Measurements from ENCODE around the gene ZBTB22. TPM values are rescaled to one million over a fixed set of nuclear protein-coding genes. Genes with fewer than 3 reads are reported as not detected.
"Not testable (repeated sequence)": the region's sequence is repeated elsewhere in the genome, so short reads cannot be mapped to it uniquely, and the experiment has no call there.

ZBTB22 gene
- total and polyA plus RNA-seq, 9 donors = 13.7 to 38.0 (median 26.1) TPM

DNA sequence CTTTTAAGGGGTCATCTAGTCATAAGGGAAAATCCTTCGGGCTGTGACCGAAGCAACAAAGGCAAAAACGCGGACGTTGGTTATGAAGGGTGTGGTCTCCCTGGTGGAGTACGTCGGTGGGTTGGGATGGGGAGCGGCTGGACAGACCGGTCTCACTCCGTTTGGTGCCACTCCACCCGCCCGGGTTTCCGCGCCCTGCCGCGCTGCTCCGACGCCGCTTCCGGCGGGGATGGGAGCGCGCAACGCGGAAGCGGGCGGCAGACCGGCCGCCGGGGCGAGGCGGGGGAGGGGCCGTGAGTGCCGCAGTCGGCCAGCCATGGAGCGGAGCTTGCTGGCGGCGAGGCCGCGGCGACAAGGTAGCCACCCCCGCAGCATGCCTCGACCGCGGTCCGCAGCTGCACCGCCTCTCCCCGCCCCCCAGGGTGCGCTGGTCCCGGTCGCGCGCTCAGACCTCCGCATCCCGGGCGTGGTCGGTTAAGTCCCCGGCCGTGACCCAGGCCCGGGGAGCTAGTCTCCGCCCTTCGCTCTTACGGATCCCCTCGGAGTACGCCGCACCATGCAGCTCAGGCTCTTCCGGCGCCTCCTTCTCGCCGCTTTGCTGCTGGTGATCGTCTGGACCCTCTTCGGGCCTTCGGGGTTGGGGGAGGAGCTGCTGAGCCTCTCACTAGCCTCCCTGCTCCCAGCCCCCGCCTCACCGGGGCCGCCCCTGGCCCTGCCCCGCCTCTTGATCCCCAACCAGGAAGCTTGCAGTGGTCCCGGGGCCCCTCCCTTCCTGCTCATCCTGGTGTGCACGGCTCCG, 40.5 kb downstream of the ZBTB22 start, which contains the start of gene B3GALT4:
TSS of gene B3GALT4 (plus strand) at position 260 of the 799 bp plus-strand sequence. CDS start at position 557, 297 bp downstream.
- Histone ChIP-seq H3K4me3 (peak within 1 kb of the TSS; percentile 52), H3K27me3 (no peaks in the 10 kb centered on the region), H3K4me1 (ENCODE audit: insufficient read depth) (peaks cover 3% of the 10 kb centered on the region), H3K9me3 (no peaks in the 10 kb centered on the region), H3K36me3 (no peaks in the 10 kb centered on the region), H3K27ac (peak within 1 kb of the TSS; percentile 11 to 79)
- 1% methylated on average over 53 to 80 of the region's 80 CpGs for WGBS, 3 donors
- TF ChIP-seq CTCF (IDR thresholded peaks at IDR 0.05) (peak; percentile 37 to 69 (median 52)), EP300 (IDR thresholded peaks at IDR 0.05) (no peak)
- intact Hi-C loops (cut with DNase I) = loop anchor here in 1 of 4 donors (10.0 kb wide), 1 partner anchor 138 kb away; the partner anchor contains the start of genes CUTA and PHF1
- DNase-seq = peak; percentile 70 to 82 (median 75)

- Histone ChIP-seq H3K4me3 (peak overlapping the region; percentile 52), H3K36me3 (no peaks in the 10 kb centered on the region), H3K9me3 (no peaks in the 10 kb centered on the region), H3K27ac (peak overlapping the region; percentile 11 to 79), H3K27me3 (no peaks in the 10 kb centered on the region), H3K4me1 (ENCODE audit: insufficient read depth) (peaks cover 3% of the 10 kb centered on the region)
- DNase-seq = no peak
- intact Hi-C loops (cut with DNase I) = loop anchor here in 1 of 4 donors (10.0 kb wide), 1 partner anchor 138 kb away; the partner anchor contains the start of genes CUTA and PHF1
- TF ChIP-seq POLR2A (IDR thresholded peaks at IDR 0.05) (no peak), CTCF (IDR thresholded peaks at IDR 0.05) (no peak), EP300 (IDR thresholded peaks at IDR 0.05) (no peak)
Observed at GRCh38 chr6:33276581-33276863, 41.0 kb downstream of the ZBTB22 start.

GRCh38 chr6:33275795-33276580, 41.6 kb downstream of the ZBTB22 start:
- H3K36me3 ChIP-seq; H3K4me1 ChIP-seq (ENCODE audit: insufficient read depth); H3K27me3 ChIP-seq; DNase-seq; H3K4me3 ChIP-seq; H3K9me3 ChIP-seq: not testable (repeated sequence)
- peak overlapping the region in 1 of 2 donors; percentile 79 for H3K27ac ChIP-seq
- whole genome bisulfite sequencing, 3 donors = 57 to 70% (median 64%) methylated on average over 16 of the region's 16 CpGs
- intact Hi-C loops (cut with DNase I) = loop anchor here in 1 of 4 donors (10.0 kb wide), 1 partner anchor 139 kb away; the partner anchor contains the start of genes CUTA and PHF1

DNA sequence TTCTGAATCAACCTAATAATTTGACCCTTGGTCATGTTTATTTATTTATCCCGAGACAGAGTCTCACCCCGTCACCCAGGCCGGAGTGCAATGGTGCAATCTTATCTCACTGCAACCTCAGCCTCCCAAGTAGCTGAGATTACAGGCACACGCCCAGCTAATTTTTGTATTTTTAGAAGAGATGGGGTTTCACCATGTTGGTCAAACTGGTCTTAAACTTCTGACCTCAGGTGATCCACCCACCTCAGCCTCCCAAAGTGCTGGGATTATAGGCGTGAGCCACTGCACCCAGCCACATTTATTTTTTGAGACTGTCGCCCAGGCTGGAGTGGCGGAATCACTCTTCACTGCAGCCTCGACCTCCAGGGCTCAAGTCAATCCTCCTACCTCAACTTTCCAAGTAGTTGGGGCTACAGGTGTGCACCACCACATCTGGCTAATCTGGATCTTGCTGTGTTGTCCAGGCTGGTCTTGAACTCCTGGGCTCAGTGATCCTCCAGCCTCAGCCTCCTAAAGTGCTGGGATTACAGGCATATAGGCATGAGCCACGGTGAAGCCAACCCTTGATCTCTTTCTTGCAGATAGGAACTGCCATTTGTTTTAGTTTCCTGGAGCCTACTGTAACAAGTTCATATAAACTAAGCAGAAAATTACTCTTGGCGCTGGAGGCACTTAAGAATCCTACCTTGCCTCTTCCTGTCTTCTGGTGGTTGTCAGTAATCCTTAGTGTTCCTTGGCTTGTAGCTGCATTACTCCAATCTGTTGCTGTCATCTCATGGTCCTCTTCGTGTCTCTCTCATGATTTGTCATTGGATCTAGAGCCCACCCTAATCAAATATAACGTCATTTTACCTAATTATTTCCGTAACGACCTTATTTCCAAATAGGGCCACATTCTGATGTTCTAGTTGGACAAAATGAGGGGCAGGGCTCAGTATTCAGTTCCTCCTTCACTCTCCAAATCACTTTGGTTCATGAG, 43.3 kb downstream of the ZBTB22 start:
- H3K4me3 ChIP-seq = no peak overlapping the region
- TF ChIP-seq EP300 (IDR thresholded peaks at IDR 0.05) (no peak), POLR2A (IDR thresholded peaks at IDR 0.05) (no peak), CTCF (IDR thresholded peaks at IDR 0.05) (no peak)
- peaks cover 5% of the 10 kb centered on the region for H3K4me1 ChIP-seq (ENCODE audit: insufficient read depth)
- no peak overlapping the region for H3K27ac ChIP-seq
- DNase-seq = no peak
- H3K27me3 ChIP-seq = no peaks in the 10 kb centered on the region
- intact Hi-C loops (cut with DNase I) = loop anchor here in 2 of 4 donors (5.0 to 10.0 kb wide), 2 partner anchors 43 to 141 kb away; partner anchors contain the start of genes CUTA (in 1 of the 2), PHF1 (in 1 of the 2) and ZBTB22 (in 1 of the 2)
- WGBS, 3 donors = 47 to 60% (median 52%) methylated on average over 14 of the region's 14 CpGs
- H3K9me3 ChIP-seq = no peaks in the 10 kb centered on the region
- H3K36me3 ChIP-seq = no peaks in the 10 kb centered on the region
